GM23338 (cell line): ENCODE data around the gene BRD3. TPM values are rescaled to one million over a fixed set of nuclear protein-coding genes. Genes with fewer than 3 reads are reported as not detected.

ENCODE experiments used
- ATAC-seq: fragments of 200-7000 bp; cut with Tn5 transposase; 3 replicates; pipeline ENCODE4 v1.9.1; 2020
- DNase-seq: peaks from one replicate; pipeline ENCODE4 v3.0.0-alpha.2; 2015; ENCODE audit warnings: low spot score
- H2AFZ ChIP-seq: fragments of 200-600 bp; sonication (generic); 2 replicates; pipeline ENCODE4 v1.8.0; 2016; ENCODE audit warnings: antibody characterized with exemption, mild to moderate bottlenecking, moderate library complexity
- H3F3A ChIP-seq: fragments of 200-600 bp; sonication (generic); replicated peaks from 2 replicates; pipeline ENCODE4 v1.8.0; 2017; ENCODE audit warnings: antibody characterized with exemption, mixed run types, low read depth
- H3K27ac ChIP-seq: fragments of 200-600 bp; sonication (generic); 2 replicates; pipeline ENCODE4 v1.6.1; 2016; ENCODE audit warnings: low read depth
- H3K27me3 ChIP-seq: fragments of 200-600 bp; sonication (generic); 2 replicates; pipeline ENCODE4 v1.8.0; 2016; ENCODE audit warnings: mild to moderate bottlenecking, mixed run types, moderate library complexity; ENCODE audit not compliant: insufficient read depth
- H3K36me3 ChIP-seq: fragments of 200-600 bp; sonication (generic); 2 replicates; pipeline ENCODE4 v1.8.0; 2016; ENCODE audit warnings: mild to moderate bottlenecking; ENCODE audit not compliant: insufficient read depth
- H3K4me1 ChIP-seq: fragments of 200-600 bp; sonication (generic); 2 replicates; pipeline ENCODE4 v1.8.0; 2016; ENCODE audit warnings: mild to moderate bottlenecking, moderate library complexity; ENCODE audit not compliant: insufficient read depth
- H3K4me2 ChIP-seq: fragments of 200-600 bp; sonication (generic); 2 replicates; pipeline ENCODE4 v1.7.1; 2017; ENCODE audit warnings: mixed run types
- H3K4me3 ChIP-seq: fragments of 200-600 bp; sonication (generic); 2 replicates; pipeline ENCODE4 v1.6.1; 2016; ENCODE audit warnings: mixed run types
- H3K79me2 ChIP-seq: fragments of 200-600 bp; sonication (generic); replicated peaks from 2 replicates; pipeline ENCODE4 v1.8.0; 2017; ENCODE audit warnings: mild to moderate bottlenecking; ENCODE audit not compliant: insufficient read depth
- H3K9me2 ChIP-seq: fragments of 200-600 bp; sonication (generic); 2 replicates; pipeline ENCODE4 v1.8.0; 2017; ENCODE audit not compliant: insufficient read depth
- H4K20me1 ChIP-seq: fragments of 200-600 bp; sonication (generic); replicated peaks from 2 replicates; pipeline ENCODE4 v1.8.0; 2017; ENCODE audit warnings: mild to moderate bottlenecking; ENCODE audit not compliant: insufficient read depth
- H3K27ac Mint-ChIP-seq: 2 replicates; pipeline ENCODE4 v1.8.0; 2020; ENCODE audit warnings: inconsistent platforms, mild to moderate bottlenecking, moderate library complexity, mixed read lengths
- H3K27me3 Mint-ChIP-seq: 3 replicates; pipeline ENCODE4 v1.8.0; 2022; ENCODE audit warnings: low read depth, mild to moderate bottlenecking, moderate library complexity, mixed read lengths, inconsistent platforms; ENCODE audit not compliant: insufficient read depth, poor library complexity
- H3K36me3 Mint-ChIP-seq: 3 replicates; pipeline ENCODE4 v1.8.0; 2021; ENCODE audit warnings: low read depth, mild to moderate bottlenecking, inconsistent platforms, moderate library complexity, mixed read lengths
- H3K4me1 Mint-ChIP-seq: 3 replicates; pipeline ENCODE4 v1.8.0; 2020; ENCODE audit warnings: mild to moderate bottlenecking, inconsistent platforms, mixed read lengths
- H3K4me3 Mint-ChIP-seq: 3 replicates; pipeline ENCODE4 v1.8.0; 2021; ENCODE audit warnings: moderate library complexity, mild to moderate bottlenecking, inconsistent platforms, mixed read lengths
- H3K9me3 Mint-ChIP-seq: 3 replicates; pipeline ENCODE4 v1.8.0; 2020; ENCODE audit warnings: moderate library complexity, mild to moderate bottlenecking, inconsistent platforms, mixed read lengths
- CREB1 ChIP-seq: fragments of 250-450 bp; sonication (Bioruptor Pico); IDR thresholded peaks from 2 replicates; pipeline ENCODE4 v1.5.0; 2020; ENCODE audit warnings: low read depth, mild to moderate bottlenecking, moderate library complexity
- EZH2phosphoT487 ChIP-seq: fragments of 200-600 bp; sonication (generic); IDR thresholded peaks from one replicate; pipeline ENCODE4 v1.8.1; 2018; ENCODE audit warnings: antibody characterized with exemption; ENCODE audit not compliant: unreplicated experiment
- STAT1 ChIP-seq: IDR thresholded peaks from one replicate; pipeline ENCODE4 v1.6.1; 2016; ENCODE audit warnings: antibody characterized with exemption; ENCODE audit not compliant: unreplicated experiment
- ZNF114 ChIP-seq: fragments of 250-450 bp; sonication (Bioruptor Pico); IDR thresholded peaks from 2 replicates; pipeline ENCODE4 v1.5.0; 2020; ENCODE audit warnings: mild to moderate bottlenecking, moderate library complexity
- polyA plus RNA-seq: library from polyadenylated mRNA; unstranded; fragments of >200 nt; fragmentation: Nextera tagmentation; extraction: Ambion mirVana; gene quantifications from 2 replicates; pipeline ENCODE4 v1.2.1, GENCODE V29; 2016
- total RNA-seq: library from RNA; depleted of rRNA; stranded (reverse); fragments of >200 nt; shearing (Covaris generic); gene quantifications from 2 replicates; pipeline ENCODE4 v1.2.3, GENCODE V29; 2014
- TF ChIP-seq, protein P1 (sequence below): IDR thresholded peaks from one replicate; pipeline ENCODE4 v1.6.1; 2018; ENCODE audit warnings: antibody characterized with exemption; ENCODE audit not compliant: unreplicated experiment
- TF ChIP-seq, protein P2 (sequence below), 2 experiments: fragments of 200-600 bp in 1 of 2; sonication (generic) in 1 of 2; conservative IDR thresholded peaks; 2 replicates each; pipeline versions ENCODE4 v1.5.1 to v1.6.1; 2016 to 2017; ENCODE audit warnings: antibody characterized with exemption in 2 of 2, low read depth in 2 of 2, mild to moderate bottlenecking in 2 of 2, moderate library complexity in 1 of 2
- TF ChIP-seq, protein P3 (sequence below): fragments of 250-450 bp; sonication (Bioruptor Pico); IDR thresholded peaks from 2 replicates; pipeline ENCODE4 v1.5.0; 2020; ENCODE audit warnings: mild to moderate bottlenecking, moderate library complexity

Gene BRD3
- total and polyA plus RNA-seq, 2 experiments from 2014 or later = 46.0 to 88.0 TPM

DNA sequence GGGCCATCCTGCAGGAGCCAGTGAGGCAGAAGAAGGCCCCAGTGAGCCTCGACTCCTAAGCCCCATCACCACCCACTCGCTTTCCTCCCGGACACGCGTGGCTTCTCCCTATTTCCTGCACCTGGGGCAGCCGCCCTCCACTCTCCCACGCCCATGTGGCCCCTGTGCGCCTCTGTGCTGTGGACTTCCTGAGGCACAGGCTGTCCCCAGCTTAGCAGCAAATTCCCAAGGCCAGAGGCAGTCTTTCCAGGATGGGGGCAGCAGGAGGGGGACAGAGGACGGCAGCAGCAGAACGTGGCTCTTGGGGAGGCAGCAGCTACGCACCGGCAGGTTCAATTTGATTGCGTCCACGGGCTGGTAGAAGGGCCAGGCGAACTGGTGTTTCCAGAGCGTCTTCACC is 14.9 kb downstream of the BRD3 start:
- H3K27ac ChIP-seq = no peak overlapping the region
- ATAC-seq (no peak), DNase-seq (no peak)
- TF ChIP-seq EZH2phosphoT487 (no peak), STAT1 (no peak), CREB1 (no peak), ZNF114 (no peak)
- TF ChIP-seq, protein P1, sequence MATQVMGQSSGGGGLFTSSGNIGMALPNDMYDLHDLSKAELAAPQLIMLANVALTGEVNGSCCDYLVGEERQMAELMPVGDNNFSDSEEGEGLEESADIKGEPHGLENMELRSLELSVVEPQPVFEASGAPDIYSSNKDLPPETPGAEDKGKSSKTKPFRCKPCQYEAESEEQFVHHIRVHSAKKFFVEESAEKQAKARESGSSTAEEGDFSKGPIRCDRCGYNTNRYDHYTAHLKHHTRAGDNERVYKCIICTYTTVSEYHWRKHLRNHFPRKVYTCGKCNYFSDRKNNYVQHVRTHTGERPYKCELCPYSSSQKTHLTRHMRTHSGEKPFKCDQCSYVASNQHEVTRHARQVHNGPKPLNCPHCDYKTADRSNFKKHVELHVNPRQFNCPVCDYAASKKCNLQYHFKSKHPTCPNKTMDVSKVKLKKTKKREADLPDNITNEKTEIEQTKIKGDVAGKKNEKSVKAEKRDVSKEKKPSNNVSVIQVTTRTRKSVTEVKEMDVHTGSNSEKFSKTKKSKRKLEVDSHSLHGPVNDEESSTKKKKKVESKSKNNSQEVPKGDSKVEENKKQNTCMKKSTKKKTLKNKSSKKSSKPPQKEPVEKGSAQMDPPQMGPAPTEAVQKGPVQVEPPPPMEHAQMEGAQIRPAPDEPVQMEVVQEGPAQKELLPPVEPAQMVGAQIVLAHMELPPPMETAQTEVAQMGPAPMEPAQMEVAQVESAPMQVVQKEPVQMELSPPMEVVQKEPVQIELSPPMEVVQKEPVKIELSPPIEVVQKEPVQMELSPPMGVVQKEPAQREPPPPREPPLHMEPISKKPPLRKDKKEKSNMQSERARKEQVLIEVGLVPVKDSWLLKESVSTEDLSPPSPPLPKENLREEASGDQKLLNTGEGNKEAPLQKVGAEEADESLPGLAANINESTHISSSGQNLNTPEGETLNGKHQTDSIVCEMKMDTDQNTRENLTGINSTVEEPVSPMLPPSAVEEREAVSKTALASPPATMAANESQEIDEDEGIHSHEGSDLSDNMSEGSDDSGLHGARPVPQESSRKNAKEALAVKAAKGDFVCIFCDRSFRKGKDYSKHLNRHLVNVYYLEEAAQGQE = no peak
- TF ChIP-seq, protein P2, sequence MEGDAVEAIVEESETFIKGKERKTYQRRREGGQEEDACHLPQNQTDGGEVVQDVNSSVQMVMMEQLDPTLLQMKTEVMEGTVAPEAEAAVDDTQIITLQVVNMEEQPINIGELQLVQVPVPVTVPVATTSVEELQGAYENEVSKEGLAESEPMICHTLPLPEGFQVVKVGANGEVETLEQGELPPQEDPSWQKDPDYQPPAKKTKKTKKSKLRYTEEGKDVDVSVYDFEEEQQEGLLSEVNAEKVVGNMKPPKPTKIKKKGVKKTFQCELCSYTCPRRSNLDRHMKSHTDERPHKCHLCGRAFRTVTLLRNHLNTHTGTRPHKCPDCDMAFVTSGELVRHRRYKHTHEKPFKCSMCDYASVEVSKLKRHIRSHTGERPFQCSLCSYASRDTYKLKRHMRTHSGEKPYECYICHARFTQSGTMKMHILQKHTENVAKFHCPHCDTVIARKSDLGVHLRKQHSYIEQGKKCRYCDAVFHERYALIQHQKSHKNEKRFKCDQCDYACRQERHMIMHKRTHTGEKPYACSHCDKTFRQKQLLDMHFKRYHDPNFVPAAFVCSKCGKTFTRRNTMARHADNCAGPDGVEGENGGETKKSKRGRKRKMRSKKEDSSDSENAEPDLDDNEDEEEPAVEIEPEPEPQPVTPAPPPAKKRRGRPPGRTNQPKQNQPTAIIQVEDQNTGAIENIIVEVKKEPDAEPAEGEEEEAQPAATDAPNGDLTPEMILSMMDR (conservative IDR thresholded peaks at IDR 0.05; ENCODE audit: low read depth in 2 of 2) = no peak
- TF ChIP-seq, protein P3, sequence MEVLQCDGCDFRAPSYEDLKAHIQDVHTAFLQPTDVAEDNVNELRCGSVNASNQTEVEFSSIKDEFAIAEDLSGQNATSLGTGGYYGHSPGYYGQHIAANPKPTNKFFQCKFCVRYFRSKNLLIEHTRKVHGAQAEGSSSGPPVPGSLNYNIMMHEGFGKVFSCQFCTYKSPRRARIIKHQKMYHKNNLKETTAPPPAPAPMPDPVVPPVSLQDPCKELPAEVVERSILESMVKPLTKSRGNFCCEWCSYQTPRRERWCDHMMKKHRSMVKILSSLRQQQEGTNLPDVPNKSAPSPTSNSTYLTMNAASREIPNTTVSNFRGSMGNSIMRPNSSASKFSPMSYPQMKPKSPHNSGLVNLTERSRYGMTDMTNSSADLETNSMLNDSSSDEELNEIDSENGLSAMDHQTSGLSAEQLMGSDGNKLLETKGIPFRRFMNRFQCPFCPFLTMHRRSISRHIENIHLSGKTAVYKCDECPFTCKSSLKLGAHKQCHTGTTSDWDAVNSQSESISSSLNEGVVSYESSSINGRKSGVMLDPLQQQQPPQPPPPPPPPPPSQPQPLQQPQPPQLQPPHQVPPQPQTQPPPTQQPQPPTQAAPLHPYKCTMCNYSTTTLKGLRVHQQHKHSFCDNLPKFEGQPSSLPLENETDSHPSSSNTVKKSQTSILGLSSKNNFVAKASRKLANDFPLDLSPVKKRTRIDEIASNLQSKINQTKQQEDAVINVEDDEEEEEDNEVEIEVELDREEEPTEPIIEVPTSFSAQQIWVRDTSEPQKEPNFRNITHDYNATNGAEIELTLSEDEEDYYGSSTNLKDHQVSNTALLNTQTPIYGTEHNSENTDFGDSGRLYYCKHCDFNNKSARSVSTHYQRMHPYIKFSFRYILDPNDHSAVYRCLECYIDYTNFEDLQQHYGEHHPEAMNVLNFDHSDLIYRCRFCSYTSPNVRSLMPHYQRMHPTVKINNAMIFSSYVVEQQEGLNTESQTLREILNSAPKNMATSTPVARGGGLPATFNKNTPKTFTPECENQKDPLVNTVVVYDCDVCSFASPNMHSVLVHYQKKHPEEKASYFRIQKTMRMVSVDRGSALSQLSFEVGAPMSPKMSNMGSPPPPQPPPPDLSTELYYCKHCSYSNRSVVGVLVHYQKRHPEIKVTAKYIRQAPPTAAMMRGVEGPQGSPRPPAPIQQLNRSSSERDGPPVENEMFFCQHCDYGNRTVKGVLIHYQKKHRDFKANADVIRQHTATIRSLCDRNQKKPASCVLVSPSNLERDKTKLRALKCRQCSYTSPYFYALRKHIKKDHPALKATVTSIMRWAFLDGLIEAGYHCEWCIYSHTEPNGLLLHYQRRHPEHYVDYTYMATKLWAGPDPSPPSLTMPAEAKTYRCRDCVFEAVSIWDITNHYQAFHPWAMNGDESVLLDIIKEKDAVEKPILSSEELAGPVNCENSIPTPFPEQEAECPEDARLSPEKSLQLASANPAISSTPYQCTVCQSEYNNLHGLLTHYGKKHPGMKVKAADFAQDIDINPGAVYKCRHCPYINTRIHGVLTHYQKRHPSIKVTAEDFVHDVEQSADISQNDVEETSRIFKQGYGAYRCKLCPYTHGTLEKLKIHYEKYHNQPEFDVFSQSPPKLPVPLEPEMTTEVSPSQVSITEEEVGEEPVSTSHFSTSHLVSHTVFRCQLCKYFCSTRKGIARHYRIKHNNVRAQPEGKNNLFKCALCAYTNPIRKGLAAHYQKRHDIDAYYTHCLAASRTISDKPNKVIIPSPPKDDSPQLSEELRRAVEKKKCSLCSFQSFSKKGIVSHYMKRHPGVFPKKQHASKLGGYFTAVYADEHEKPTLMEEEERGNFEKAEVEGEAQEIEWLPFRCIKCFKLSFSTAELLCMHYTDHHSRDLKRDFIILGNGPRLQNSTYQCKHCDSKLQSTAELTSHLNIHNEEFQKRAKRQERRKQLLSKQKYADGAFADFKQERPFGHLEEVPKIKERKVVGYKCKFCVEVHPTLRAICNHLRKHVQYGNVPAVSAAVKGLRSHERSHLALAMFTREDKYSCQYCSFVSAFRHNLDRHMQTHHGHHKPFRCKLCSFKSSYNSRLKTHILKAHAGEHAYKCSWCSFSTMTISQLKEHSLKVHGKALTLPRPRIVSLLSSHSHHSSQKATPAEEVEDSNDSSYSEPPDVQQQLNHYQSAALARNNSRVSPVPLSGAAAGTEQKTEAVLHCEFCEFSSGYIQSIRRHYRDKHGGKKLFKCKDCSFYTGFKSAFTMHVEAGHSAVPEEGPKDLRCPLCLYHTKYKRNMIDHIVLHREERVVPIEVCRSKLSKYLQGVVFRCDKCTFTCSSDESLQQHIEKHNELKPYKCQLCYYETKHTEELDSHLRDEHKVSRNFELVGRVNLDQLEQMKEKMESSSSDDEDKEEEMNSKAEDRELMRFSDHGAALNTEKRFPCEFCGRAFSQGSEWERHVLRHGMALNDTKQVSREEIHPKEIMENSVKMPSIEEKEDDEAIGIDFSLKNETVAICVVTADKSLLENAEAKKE (CRISPR knock-in tag) = no peak
- no peak overlapping the region for H3K4me3 ChIP-seq
- H3K27me3 Mint-ChIP-seq = peaks cover 12% of the 10 kb centered on the region
- H3K4me1 ChIP-seq = no peaks in the 10 kb centered on the region
- peaks cover 11% of the 10 kb centered on the region; the same call in 2 of the 3 replicates for H3K4me1 Mint-ChIP-seq
- no peak overlapping the region for H3K4me2 ChIP-seq
- H3K36me3 Mint-ChIP-seq = peaks cover 31% of the 10 kb centered on the region
- no peak overlapping the region for H2AFZ ChIP-seq
- no peaks in the 10 kb centered on the region for H3K9me2 ChIP-seq
- no peaks in the 10 kb centered on the region for H3K9me3 Mint-ChIP-seq
- H3K27ac Mint-ChIP-seq = no peak overlapping the region
- peaks cover 10% of the 10 kb centered on the region; the same call in 1 of the 2 replicates for H3K36me3 ChIP-seq
- peaks cover 45% of the 10 kb centered on the region for H3K79me2 ChIP-seq
- H3K27me3 ChIP-seq = no peaks in the 10 kb centered on the region
- H4K20me1 ChIP-seq = no peaks in the 10 kb centered on the region; the same call in none of the 2 replicates
- no peaks in the 10 kb centered on the region for H3F3A ChIP-seq
- no peak overlapping the region for H3K4me3 Mint-ChIP-seq
